ENCODE measurements around the gene ACOXL.
"Not testable (repeated sequence)": the region's sequence is repeated elsewhere in the genome, so short reads cannot be mapped to it uniquely, and the experiment has no call there.

The ACOXL gene

GRCh38 chr2:110732422-110733413 lies at the start of gene ACOXL:
Gene ACOXL (plus strand): TSS chr2:110732573. CDS start chr2:110768390, 35,817 bp downstream.
- DNase-seq = no peak

DNA sequence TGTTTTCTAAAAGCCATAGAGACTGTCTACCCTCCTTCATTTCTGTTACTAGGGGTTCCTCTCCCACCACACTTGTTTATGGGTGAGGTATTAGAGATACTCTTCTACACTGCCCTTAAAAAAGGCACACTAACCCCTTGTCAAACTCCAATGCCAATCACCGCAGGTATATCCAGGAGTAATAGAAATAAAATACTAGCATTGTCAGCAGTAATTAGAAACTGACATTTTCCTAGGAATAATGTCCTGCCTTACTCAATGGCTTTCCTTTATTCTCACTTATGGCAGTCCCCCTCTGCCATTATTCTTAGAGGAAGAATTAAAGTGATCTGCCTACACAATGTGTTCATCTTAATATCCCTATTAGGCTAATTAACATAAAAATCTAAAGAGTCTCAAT lies 49.5 kb upstream of the ACOXL start:
- no peak for DNase-seq

GRCh38 chr2:110687775-110688484 lies 44.4 kb upstream of the ACOXL start:
- not testable (repeated sequence) for DNase-seq

DNA sequence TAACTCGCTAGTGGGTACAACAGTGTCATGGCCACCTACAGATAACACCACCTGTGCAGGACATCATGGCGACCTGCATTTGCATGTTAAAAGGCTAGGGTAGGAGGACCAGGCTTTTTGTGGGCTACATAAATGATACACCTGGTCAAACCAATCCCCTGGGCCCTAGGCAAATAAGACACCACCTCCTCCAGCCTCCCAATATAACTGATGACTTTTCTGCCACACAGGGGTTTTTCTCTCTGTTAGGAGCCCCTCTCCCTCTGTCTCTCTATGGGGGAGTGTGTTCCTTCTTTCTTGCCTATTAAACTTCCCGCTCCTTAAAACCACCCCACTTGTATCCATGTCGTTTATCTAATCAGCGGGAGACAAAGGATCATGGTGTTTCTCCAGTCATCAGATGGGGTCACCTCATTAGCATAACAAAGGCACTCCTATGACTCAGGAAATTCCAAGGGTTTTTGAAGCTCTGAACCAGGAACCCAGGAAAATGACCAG lies 43.7 kb upstream of the ACOXL start:
- DNase-seq = no peak

DNA sequence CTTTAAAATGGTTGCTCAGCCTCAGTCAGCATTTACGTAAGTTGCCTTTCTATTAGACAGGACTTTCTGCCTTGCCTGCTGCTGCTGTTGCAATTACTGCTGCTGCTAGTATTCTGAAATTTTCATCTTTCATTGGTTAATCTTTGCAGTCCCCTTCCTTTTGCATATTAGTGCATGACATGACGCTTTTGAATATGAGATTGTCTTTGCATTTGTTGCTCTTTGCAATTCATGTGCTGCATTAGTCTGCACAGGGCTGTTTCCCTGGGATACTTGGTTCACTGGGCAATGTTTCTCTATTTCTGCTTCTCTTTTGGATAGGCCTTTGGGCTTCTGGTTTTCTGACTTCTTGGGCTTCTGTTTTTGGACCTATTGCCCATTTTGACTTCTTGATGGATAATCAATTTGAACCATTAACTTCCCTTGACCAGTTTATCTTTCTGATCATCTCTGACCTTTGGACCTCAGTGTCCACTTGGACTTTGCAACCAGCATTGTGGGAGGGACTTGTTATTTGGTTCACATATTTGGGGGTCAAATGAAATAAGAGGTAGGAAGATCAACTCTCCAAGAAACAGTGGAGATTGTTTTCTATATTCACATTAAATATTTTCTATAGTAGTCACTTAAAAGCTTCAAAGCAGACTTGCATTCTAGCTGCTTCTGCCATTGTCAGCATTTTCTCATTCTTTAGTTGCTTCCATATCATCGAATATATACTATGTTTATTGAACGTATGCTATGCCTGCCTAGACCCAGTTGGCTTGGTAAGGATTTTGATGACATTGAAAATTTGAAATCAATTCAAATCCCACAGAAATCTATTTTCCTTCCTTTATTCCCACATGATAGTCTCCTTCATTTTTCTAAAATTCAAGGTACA lies 42.0 kb upstream of the ACOXL start:
- no peak for DNase-seq

- DNase-seq = no peak
These were observed 40.6 kb upstream of the ACOXL start for GRCh38 chr2:110691612-110692258.

GRCh38 chr2:110695146-110695898 lies 37.1 kb upstream of the ACOXL start:
- DNase-seq = peak; percentile 12

GRCh38 chr2:110698253-110698652 lies 34.1 kb upstream of the ACOXL start:
- not testable (repeated sequence) for DNase-seq

GRCh38 chr2:110702514-110703380 lies 29.6 kb upstream of the ACOXL start:
- no peak for DNase-seq

DNA sequence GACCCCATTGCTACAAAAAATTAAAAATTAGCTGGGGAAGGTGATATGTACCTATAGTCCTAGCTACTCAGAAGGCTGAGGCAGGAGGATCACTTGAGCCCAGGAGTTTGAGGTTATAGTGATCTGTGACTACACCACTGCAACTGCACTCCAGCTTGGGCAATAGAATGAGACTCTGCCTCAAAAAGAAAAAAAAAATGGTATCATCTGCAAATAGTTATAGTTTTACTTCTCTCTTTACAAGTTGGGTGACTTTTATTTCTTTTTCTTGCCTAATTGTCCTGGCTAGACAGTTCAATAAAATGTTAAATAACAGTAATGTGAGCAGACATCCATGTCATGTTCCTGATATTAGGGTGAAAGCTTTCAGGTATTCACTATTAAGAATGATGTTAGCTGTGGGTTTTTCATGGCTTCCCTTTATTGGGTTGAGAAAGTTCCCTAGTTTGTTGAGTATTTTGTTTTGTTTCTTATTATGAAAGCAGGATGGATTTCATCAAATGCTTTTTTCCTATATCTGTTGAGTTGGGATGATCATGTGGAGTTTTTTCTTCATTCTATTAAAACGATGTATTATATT lies 24.9 kb upstream of the ACOXL start:
- DNase-seq = no peak

- no peak for DNase-seq
These were observed 23.9 kb upstream of the ACOXL start for GRCh38 chr2:110708455-110708854.

DNA sequence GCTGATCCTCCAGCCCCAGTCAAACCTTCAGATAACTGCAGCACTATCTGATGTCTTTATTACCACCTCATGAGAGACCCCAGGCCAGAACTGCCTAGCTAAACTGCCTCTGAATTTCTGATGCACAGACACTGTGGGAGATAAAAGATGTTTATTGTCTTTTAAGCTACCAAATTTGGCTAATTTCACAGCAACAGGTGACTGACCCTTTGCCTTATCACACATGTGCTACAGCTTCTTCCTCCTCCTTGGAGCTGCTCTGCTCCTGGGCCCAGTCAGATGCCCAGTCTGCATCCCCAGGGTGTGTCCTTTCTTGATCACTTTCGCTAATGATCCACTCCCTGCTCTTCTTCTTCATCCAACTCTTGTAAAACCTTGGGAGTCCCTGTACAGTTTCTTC lies 19.6 kb upstream of the ACOXL start:
- no peak for DNase-seq

GRCh38 chr2:110713513-110714362 lies 18.6 kb upstream of the ACOXL start:
- no peak for DNase-seq

GRCh38 chr2:110714452-110715224 lies 17.7 kb upstream of the ACOXL start:
- no peak for DNase-seq

- DNase-seq = no peak
These were observed 15.3 kb upstream of the ACOXL start for GRCh38 chr2:110716959-110717645.

GRCh38 chr2:110717734-110718133 lies 14.6 kb upstream of the ACOXL start:
- DNase-seq = no peak

DNA sequence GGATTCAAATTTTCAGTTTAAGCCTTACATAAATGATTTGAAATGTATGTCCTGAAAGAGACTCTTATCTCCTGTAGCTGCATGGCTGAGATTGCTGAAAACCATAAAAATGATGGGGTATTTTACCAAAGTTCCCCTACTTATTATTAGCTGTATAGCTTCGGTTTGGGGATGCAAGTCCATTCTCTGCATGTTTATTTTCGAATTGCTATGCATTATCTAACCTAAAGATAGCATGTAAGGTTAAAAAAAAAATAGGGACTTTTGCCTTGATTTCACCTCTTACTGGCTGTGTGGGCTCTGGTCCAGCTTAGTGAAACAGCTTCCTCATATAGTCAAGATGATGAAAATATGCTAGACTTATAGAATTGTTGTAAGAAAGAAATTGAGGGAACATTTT lies 14.0 kb upstream of the ACOXL start:
- no peak for DNase-seq

GRCh38 chr2:110718990-110719389 lies 13.4 kb upstream of the ACOXL start:
- no peak for DNase-seq

All from NCI-H2227 treated with DMSO at 0.1 percent for 48 hours (cell line).